Right renal cortex interstitium (tissue), 3 donors: ENCODE results near the gene CDR2L. TPM values are rescaled to one million over a fixed set of nuclear protein-coding genes. Genes with fewer than 3 reads are reported as not detected.
"Not testable (repeated sequence)": the region's sequence is repeated elsewhere in the genome, so short reads cannot be mapped to it uniquely, and the experiment has no call there.

ENCODE experiments used
- DNase-seq, 3 donors: peaks; one replicate each; pipeline ENCODE4 v3.0.0-alpha.2; 2013; ENCODE audit warnings: low read depth in 3 of 3, low spot score in 2 of 3
- polyA plus RNA-seq, 3 donors: library from polyadenylated mRNA; unstranded; fragments of 120-200 nt; gene quantifications; one replicate each; pipeline ENCODE4 v1.2.1, GENCODE V29; 2013; ENCODE audit not compliant: insufficient read length in 3 of 3

Gene CDR2L
- polyA plus RNA-seq, 3 donors: 7.3 to 8.6 (median 7.7) TPM

DNA sequence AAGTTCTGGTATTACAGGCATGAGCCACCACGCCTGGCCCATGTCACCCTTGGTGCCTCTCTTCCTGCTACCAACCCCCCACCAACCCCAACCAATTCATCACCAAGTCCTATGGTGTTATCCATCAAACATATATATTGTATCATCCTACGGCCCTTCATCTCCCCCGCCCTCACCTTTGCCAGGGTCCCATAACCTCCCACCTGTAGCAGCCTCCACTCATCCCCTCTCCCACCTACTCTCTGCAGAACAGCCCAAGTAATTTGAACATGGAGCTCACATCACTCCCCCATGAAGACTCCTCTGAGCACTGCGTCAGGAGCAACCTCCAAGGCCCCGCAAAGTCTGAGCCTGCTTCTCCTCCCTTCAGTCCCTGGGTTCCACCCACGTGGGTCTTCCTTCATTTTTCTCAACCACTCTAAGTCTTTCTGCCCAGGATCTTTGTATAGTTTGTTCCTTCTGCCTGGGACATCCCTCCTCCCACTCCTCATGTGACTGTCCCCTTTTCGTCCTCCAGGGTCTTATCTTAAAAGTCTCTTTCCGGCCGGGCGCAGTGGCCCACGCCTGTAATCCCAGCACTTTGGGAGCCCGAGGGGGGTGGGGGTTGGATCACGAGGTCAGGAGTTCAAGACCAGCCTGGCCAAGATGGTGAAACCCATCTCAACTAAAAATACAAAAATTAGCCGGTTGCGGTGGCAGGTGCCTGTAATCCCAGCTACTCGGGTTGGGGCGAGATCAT, 7.9 kb upstream of the CDR2L start:
- no peak for DNase-seq

DNA sequence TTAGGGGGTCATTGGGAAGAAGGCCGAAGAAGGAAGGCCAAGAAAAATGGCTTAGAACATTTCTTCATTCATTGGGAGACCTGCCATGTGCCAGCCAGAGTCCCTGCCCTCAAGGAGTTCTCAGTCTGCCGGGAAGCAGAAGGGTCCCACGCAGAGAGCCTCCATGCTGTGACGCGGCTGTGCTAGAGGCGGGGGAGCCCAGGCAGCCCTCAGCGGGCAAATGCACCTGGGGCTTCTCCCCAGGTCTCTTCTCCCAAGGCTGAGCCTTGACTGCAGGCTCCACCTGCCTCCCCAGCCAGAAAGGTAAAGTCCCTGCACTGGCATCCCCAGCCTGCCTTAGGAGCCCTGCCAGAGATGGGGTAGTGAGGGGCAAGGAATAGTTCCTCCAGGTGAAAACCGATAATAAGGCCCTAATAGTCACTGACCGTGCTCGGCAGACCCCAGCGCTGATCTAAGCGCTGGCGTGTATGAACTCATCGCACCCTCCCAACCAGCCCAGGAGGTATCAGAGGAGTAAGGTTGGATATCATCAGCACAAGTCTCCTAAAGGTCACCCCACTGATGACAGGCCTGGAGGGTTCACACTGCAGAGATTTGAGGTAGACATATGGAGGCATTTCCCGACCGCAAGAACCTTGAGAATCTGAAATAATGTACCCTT, 6.0 kb upstream of the CDR2L start:
- no peak for DNase-seq

DNA sequence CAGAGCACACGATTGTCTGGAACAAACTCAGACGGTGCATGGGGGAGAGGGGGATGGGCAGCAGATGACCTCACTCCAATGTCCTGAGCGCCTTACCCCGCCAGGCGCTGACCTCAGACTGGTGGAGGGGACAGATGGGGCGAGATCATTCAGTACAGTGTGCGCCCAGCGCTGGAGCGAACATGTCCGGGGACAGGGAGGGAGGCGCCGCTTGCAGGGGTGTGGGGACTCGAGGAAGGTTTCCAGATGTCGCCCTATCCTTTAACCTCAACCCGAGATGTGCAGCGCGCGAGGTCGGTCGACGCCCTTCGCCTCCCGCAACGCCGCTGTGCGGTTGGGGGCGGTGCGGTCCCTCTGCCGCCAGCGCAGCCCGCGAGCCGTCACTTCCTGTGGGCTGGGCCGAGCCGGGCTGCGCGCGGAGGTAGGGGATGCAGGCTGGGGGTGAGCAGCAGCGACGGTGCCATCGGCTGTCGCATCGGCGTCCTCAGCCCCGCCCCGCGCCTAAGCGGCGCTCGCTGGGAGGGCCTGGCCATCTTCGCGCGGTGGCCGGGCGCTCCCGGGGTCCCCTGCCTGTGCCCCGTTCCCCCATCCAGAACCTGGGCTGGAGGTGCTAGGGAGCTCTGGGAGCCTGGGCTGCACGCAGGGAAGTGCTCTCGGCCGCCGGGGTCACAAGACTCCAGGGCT, 5.3 kb upstream of the CDR2L start:
- DNase-seq: no peak

DNA sequence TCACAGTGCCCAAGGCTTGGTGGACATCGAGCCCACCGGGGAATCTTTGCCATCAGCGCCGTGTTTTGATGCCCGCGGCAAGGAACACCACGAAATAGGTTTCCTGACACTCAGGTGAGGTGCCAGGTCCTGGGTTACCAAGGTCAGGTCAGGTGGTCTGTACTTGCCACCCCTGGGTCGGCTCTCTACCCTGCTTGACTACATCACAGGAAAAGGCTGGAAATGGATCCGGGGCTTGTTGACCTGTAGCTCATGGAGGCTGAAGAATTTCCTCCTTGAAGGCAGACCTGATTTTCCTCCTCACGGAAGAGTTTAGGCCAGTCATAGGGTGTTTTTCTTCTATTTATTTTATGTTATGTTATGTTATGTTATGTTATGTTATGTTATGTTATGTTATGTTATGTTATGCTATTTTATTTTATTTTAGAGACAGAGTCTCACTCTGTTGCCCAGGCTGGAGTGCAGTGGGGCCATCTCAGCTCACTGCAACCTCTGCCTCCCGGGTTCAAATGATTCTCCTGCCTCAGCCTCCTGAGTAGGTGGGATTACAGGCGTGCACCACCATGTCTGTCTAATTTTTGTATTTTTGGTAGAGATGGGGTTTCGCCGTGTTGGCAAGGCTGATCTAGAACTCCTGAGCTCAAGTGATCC, 4.6 kb upstream of the CDR2L start:
- DNase-seq: not testable (repeated sequence)

DNA sequence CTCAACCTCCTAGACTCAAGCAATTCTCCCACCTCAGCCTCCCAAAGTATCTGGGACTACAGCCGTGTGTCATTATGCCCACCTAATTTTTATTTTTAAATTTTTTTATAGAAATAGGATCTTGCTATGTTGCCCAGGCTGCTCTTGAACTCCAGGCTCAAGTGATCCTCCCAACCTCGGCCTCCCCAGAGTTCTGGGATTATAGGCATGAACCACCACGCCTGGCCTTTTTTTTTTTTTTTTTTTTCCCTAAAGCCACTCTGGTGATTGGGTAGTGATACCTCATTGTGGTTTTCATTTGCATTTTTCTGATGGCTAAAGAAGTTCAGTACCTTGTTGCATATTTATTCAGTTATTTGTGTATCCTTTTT, 1.2 kb upstream of the CDR2L start:
- DNase-seq: no peak

DNA sequence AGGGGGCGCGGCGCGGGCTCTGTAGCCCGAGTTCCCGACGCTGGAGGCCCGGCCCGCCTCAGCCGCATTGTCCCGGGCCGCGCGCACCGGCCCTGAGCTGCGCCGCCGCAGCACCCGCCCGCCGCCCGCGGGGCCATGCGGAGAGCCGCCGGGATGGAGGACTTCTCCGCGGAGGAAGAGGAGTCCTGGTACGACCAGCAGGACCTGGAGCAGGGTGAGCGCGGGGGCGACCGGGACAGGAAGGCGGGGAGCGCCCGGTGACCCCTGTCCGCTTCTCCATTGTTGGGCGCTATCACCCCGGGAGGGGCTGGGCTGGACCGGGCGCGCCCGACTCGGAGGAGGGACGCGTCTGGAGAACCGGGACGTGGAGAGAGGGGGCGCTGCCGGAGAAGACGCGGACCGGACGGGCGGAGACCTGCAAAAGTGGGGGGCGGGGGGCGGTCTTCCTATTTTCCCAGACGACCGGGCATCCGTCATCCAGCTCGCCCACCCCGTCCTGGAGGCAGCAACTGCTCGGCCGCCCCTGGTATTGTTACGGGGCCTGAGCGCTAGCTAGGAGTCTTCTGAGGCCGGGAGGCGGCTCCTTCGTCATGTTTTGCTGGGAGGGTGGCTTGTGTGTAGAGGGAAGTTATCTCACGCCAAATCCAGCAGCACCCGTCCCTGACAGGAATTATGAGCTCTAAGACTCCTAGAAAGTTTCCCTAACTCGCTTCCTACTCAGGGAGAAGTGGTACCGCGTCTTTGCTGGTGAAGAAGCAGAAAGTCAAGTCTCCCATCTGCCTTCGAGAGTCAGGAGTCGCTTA, 678 bp downstream of the CDR2L start:
- DNase-seq: no peak

DNA sequence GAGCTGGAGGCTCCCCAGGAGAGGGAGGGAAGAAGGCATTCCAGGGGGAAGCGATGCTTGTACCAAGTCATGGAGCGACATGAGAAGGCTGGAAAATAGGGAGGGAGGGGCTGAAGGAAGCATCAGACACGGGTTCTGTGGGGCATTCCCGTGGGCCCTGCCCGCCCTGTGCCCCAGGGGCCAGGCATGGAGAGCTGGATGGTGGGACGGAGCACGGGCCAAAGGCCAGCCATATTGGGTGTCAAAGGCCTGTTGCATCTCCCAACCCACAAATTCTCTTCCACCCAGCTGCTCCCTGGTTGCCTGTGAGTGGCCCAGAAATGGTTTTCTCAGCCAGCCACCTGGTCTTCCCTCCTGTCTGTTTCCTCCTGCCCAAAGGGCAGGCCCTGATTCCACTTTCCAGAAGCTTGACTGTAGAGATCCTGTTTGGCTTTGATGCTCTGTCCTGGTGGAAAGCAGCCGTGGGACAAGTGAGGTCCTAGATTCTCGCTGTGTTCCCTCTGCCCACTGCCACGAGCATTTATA, 3.2 kb downstream of the CDR2L start:
- no peak for DNase-seq

DNA sequence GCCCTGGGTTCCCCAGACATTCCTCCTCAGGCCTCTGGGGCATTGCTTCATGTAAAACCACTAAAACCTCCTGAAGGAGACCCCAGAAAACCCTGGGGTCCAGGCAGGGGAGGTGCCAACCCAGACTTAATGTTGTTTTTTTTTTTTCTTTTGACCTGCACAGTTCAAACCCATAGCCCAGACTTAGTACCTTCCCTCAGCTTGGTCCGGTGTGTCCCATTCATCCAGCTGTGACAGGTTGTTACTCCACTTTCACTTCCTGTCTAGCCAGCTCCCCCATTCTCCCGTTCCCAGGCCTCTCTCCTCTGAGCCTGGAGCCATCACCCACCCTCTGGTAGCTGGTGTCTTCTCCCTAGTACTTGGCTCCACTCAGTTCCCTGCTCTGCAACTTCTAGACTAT, 4.8 kb downstream of the CDR2L start:
- DNase-seq: no peak

DNA sequence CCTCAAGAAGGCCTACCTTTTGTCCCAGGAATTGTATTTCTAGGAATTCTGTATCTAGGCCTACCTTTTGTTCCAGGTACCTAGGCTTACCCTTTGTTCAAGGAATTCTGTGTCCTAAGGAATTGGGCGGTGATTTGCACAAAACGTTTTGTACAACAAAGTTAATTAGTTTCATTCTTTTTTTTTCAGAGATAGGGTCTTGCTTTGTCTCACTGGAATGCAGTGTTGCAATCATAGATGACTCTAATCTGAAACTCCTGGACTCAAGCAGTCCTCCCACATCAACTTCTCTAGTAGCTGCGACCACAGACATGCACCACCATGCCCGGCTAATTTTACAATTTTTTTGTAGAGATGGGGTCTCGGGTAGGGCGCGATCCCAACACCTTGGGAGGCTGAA, 7.0 kb downstream of the CDR2L start:
- DNase-seq: no peak

DNA sequence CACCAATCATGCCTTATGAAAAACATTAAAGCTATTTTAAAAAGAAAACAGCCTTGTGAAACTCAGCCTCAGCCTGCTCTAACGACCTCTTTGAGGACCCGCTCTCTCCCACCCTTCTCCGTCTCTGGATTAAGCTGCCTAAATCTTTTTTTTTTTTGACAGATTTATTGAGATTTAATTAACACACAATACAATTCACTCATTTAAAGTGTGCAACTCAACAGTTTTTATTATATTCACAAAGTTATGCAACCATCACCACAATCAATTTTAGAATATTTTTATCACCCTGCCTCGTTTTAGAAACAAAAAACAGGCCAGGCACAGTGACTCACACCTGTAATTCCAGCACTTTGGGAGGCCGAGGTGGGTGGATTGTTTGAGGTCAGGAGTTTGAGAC, 8.4 kb downstream of the CDR2L start:
- DNase-seq: no peak

DNA sequence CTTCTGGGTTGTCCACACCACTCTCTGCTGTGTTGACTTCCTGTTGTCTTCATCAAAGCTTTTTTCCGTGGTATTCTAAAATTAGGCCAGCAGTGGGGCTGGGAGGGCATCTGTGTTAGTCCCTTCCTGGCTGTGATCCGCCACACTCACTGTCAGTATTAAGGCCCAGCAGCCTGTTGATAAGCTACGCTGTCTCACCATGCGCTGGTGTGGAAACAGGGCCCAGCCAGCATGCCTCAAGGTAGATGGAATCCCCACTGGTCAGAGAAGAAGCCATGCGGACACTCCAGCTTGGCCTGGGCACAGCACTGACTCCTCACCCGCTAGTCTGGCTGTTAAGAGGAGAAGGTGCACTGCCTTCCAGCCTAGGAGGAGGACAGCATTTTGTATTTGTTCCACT, 11.4 kb downstream of the CDR2L start:
- DNase-seq: no peak

DNA sequence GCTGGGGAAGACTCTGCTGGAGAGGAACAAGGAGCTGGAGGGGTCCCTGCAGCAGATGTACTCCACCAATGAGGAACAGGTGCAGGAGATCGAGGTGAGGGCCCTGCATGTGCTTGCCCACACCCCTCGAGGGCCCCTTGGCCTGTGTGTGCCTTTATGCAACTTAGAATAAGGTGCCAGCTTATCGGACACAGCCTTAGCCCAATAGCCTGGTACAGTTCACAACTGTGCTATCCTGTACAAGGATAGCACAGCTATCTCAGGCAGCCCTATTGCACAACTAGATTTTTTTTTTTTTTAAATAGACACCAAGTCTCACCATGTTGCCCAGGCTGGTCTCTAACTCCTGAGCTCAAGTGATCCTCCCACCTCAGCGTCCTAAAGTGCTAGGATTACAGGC, 12.1 kb downstream of the CDR2L start:
- no peak for DNase-seq

DNA sequence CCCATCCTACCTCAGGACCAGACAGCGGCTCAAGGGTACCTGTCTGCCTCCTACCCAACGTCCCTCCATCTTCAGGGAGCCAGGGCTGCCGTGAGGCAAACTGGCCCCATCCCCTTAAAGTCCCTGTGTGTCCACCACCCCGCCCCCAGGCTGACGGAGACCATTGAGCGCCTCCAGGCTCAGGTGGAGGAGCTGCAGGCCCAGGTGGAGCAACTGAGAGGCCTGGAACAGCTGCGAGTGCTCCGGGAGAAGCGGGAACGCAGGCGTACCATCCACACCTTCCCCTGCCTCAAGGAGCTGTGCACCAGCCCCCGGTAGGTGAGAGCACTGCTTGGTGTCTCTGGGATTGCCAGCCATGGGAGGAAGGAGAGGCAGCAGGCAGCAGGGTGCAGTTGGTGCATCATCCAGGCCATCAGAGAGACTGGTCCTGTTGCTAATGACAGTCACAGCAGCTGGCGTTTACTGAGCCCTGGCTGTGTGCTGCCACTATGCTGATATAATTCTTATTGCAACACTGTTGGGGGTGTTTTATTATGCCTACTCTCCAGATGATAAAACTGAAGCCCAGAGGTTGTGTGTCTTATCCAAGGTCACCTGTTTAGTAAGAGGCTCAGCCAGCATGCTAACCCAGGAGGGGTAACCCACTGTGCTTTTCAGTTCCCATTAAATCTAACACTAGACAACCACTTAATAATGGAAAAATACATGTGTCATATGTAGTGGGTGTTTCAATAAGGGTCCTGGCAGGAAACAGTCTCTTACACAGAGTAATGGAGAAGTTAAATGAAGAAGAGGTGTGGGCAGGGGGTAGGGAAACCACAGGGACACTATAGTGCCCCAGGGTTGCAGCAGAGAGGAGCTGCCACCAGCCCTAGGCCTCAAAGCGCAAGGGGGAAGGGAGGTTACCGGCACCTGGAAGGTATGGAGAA, 14.7 kb downstream of the CDR2L start:
- no peak for DNase-seq

DNA sequence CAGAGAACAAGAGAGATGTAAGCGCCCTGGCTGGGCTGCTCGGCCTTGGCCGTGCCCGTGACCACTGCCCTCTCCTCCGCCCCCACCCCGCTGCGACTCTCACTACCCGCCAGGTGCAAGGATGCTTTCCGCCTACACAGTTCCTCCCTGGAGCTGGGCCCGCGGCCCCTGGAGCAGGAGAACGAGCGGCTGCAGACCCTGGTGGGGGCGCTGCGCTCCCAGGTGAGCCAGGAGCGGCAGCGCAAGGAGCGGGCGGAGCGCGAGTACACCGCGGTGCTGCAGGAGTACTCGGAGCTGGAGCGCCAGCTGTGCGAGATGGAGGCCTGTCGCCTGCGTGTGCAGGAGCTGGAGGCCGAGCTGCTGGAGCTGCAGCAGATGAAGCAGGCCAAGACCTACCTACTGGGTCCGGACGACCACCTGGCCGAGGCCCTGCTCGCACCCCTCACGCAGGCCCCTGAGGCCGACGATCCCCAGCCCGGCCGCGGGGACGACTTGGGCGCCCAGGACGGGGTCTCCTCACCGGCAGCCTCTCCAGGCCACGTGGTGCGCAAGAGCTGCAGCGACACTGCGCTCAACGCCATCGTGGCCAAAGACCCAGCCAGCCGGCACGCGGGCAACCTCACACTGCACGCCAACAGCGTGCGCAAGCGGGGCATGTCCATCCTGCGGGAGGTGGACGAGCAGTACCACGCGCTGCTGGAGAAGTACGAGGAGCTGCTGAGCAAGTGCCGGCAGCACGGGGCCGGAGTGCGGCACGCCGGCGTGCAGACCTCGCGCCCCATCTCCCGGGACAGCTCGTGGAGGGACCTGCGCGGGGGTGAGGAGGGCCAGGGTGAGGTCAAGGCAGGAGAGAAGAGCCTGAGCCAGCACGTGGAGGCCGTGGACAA, 15.9 kb downstream of the CDR2L start:
- DNase-seq: no peak

DNA sequence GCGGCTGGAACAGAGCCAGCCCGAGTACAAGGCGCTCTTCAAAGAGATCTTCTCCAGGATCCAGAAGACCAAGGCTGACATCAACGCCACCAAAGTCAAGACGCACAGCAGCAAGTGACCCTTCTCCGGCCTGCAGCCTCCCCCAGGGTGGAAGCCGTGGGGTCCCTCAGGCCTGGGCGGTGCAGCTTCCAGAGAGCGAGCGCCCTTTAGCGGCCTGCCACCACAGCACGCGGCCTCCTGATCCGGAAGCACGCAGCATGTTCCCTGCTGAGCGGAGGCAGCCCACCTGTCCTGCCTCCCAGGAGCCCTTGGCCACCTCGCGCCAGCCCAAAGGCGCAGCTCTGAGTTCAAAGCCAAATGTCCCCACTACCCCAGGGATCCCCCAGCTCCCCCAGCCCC, 16.5 kb downstream of the CDR2L start:
- no peak for DNase-seq

DNA sequence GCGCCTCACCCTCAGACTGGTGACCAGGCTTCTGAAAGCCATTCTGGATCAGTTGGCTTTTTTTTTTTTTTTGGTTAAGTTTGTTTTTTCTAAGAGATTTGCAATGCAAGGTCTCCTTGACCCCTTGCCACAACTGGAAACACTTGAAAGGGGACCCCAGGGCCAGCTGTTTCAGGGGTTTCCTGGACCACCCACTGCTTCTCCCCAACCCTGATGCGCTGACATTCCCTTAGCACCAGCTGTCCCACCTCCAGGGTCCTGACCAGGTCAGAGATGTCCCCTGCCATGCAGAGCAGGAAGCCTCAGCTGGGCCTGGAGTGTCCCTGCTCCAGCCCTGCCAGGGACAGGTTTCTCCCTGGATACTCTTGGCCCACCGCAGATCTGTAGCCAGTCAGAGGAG, 16.9 kb downstream of the CDR2L start:
- no peak for DNase-seq

DNA sequence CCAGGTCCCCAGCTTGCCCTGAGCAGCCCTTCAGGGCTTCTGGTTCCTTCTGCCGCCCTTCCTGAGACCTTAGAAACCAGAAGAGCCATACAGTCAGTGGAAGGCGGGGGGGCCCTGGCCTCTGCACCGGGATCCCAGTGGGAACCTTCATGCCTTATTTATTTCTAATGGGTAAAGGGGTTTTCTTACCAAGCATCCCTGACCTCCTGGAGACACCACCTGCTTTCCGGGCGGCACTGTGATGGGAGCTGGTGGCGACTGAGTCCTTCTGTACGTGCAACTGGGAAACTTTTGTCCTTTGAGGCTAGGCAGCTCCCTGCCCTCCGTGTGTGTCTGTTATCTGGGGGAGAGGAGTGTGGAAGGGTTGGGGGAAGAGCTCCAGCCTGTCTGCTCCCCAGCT, 17.9 kb downstream of the CDR2L start:
- no peak for DNase-seq

DNA sequence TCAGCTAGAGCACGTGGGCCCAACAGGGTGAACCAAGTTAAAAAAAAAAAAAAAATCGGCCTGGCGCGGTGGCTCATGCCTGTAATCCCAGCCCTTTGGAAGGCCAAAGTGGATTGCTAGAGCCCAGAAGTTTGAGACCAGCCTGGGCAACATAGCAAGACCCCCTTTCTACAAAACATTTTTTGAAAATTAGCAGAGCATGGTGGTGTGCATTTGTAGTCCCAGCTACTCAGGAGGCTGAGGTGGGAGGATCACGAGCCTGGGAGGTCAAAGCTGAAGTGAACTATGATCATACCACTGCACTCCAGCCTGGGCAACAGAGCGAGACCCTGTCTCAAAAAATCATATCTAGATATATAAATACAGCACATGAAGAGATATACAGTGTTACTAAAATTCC, 18.7 kb downstream of the CDR2L start:
- DNase-seq: not testable (repeated sequence)
